Lower lobe of right lung (tissue), 2 donors: ENCODE measurements around the gene MTM1. TPM values are rescaled to one million over a fixed set of nuclear protein-coding genes. Genes with fewer than 3 reads are reported as not detected.
A peak's percentile ranks its signal among the peaks of the same experiment; 100 is the strongest.

Experiments
- ATAC-seq, 2 donors: fragments of 200-7000 bp; cut with Tn5 transposase; one replicate each; pipeline ENCODE4 v1.9.1; 2020 to 2022; ENCODE audit warnings: mild to moderate bottlenecking in 2 of 2, moderate library complexity in 2 of 2
- DNase-seq: peaks from one replicate; pipeline ENCODE4 v3.0.0-alpha.2; 2020
- H3K27ac ChIP-seq: fragments of 200-600 bp; one replicate; pipeline ENCODE4 v1.8.0; 2022
- H3K27me3 ChIP-seq: fragments of 200-600 bp; one replicate; pipeline ENCODE4 v1.8.0; 2022; ENCODE audit warnings: low read depth
- H3K36me3 ChIP-seq: fragments of 200-600 bp; one replicate; pipeline ENCODE4 v1.8.0; 2022; ENCODE audit warnings: mild to moderate bottlenecking
- H3K4me1 ChIP-seq: fragments of 200-600 bp; one replicate; pipeline ENCODE4 v1.8.0; 2022
- H3K4me3 ChIP-seq: fragments of 200-600 bp; one replicate; pipeline ENCODE4 v1.8.0; 2022; ENCODE audit warnings: mild to moderate bottlenecking
- H3K9me3 ChIP-seq: fragments of 200-600 bp; one replicate; pipeline ENCODE4 v1.8.0; 2022
- intact Hi-C: fragments of 100-400 bp; cut with DNase I; formaldehyde crosslinking; loops from one replicate; pipeline ENCODE4 v1.11.0; 2022
- total RNA-seq: library from RNA; stranded (reverse); fragmentation: NEBNext Ultra II Directional; extraction: Animal tissue kit (Norgen Biotek cat#: 25700); gene quantifications from one replicate; pipeline ENCODE4 v1.2.1, GENCODE V29; 2021
- TF ChIP-seq, protein P1 (sequence below): fragments of 200-600 bp; IDR thresholded peaks from one replicate; pipeline ENCODE4 v1.8.0; 2022; ENCODE audit warnings: antibody characterized with exemption, mild to moderate bottlenecking
- donor health status: DM: no; HTN: yes; CAD: no; lungs with severe emphysema.

MTM1 gene
- total RNA-seq, 1 donor from 2014 or later: 29.7 TPM

- intact Hi-C loops: no loop called here
- TF ChIP-seq, protein P1, sequence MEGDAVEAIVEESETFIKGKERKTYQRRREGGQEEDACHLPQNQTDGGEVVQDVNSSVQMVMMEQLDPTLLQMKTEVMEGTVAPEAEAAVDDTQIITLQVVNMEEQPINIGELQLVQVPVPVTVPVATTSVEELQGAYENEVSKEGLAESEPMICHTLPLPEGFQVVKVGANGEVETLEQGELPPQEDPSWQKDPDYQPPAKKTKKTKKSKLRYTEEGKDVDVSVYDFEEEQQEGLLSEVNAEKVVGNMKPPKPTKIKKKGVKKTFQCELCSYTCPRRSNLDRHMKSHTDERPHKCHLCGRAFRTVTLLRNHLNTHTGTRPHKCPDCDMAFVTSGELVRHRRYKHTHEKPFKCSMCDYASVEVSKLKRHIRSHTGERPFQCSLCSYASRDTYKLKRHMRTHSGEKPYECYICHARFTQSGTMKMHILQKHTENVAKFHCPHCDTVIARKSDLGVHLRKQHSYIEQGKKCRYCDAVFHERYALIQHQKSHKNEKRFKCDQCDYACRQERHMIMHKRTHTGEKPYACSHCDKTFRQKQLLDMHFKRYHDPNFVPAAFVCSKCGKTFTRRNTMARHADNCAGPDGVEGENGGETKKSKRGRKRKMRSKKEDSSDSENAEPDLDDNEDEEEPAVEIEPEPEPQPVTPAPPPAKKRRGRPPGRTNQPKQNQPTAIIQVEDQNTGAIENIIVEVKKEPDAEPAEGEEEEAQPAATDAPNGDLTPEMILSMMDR: no peak
Measured at GRCh38 chrX:150704030-150704613, 135.7 kb downstream of the MTM1 start.

DNA sequence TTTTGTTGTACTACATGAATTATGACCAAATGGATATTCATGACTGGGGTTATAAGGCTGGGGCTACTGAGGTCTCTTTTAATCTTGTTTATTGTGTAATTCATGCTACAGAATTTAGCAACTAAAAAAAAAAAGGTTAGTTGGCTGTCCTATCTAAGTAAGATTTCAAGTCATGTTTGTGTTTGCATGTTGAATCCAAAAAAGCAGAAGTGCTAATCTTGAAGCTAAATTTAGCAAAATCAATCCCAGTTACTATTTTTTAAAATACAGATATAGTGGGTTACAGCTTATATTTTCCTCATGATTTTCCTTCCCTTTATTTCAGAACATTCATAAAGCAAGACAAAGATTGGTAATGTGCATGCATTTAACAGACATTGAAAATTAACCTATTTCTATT is 144.2 kb downstream of the MTM1 start:
- H3K27ac ChIP-seq: no peak overlapping the region
- ATAC-seq (no peak), DNase-seq (no peak)
- intact Hi-C loops: no loop called here
- H3K9me3 ChIP-seq: no peaks in the 10 kb centered on the region
- H3K36me3 ChIP-seq: no peaks in the 10 kb centered on the region
- TF ChIP-seq, protein P1: no peak
- H3K4me1 ChIP-seq: no peaks in the 10 kb centered on the region
- no peak overlapping the region for H3K4me3 ChIP-seq
- no peaks in the 10 kb centered on the region for H3K27me3 ChIP-seq

More at GRCh38 chrX:150704030-150704613, 135.7 kb downstream of the MTM1 start:
- H3K4me1 ChIP-seq: no peaks in the 10 kb centered on the region
- no peaks in the 10 kb centered on the region for H3K9me3 ChIP-seq
- DNase-seq (no peak), ATAC-seq (peak in 1 of 2 donors; percentile 57)
- H3K27ac ChIP-seq: no peak overlapping the region
- no peak overlapping the region for H3K4me3 ChIP-seq
- no peaks in the 10 kb centered on the region for H3K36me3 ChIP-seq
- H3K27me3 ChIP-seq: no peaks in the 10 kb centered on the region

DNA sequence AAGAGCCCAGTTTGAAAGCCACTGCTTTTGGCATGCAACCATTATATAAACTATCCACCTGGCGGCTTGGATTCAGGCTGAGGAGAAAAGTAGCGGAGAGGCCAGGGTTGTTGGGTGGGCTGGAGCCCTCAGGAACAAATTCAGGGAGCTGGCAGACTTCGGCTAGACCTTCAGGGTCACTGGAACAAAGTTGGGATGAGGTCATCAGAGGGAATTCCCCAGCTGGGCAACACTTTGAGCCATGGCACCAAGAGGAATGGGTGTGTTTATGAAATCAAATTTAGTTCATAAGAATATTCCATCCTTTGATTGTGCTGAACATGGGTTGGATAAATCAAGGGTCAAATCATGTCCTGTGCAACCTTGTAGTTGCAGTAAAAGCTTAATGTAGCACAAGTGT is 146.8 kb downstream of the MTM1 start:
- intact Hi-C loops: no loop called here

DNA sequence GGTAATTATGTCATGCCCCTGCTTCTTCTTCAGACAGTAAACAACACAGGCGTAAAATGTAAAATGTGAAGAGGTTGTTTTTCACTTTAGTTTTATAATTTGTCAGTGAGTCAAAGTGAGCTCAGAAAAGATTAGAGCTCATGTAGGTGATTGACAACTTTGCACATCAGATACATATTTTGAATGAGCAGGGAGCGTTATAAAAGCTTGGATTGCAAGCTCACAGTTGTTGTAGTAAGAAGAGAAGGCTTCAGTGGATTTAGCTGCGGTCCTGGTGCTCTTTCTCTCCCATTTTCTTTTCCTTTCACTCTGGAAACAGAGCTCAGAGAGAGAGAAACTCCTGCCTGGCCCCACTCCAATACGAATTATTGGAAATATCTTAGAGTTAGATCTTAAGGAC is 151.2 kb downstream of the MTM1 start:
- TF ChIP-seq, protein P1: no peak
- ATAC-seq: no peak
- H3K36me3 ChIP-seq: no peaks in the 10 kb centered on the region
- intact Hi-C loops: no loop called here
- H3K27me3 ChIP-seq: no peaks in the 10 kb centered on the region
- H3K4me1 ChIP-seq: no peaks in the 10 kb centered on the region
- H3K4me3 ChIP-seq: no peak overlapping the region
- DNase-seq: no peak
- H3K9me3 ChIP-seq: no peaks in the 10 kb centered on the region
- H3K27ac ChIP-seq: no peak overlapping the region

More for the DNA sequence above, 146.8 kb downstream of the MTM1 start:
- DNase-seq (no peak), ATAC-seq (peak in 1 of 2 donors; percentile 47)
- H3K36me3 ChIP-seq: no peaks in the 10 kb centered on the region
- TF ChIP-seq, protein P1: no peak
- no peak overlapping the region for H3K4me3 ChIP-seq
- H3K9me3 ChIP-seq: no peaks in the 10 kb centered on the region
- no peak overlapping the region for H3K27ac ChIP-seq
- no peaks in the 10 kb centered on the region for H3K4me1 ChIP-seq
- no peaks in the 10 kb centered on the region for H3K27me3 ChIP-seq

Other genes starting within 250 kb of the MTM1 start
- 3.0 TPM for gene MAMLD1, start 205.3 kb upstream of the MTM1 start, total RNA-seq
- gene MTMR1, start 124.8 kb downstream of the MTM1 start, total RNA-seq: 22.4 TPM